Right lobe of liver (tissue), 4 donors: ENCODE results near the gene GATA2.

ENCODE experiments used
- POLR2A ChIP-seq: fragments of 450-650 bp; IDR thresholded peaks from one replicate; pipeline ENCODE4 v1.6.1; 2017; ENCODE audit warnings: antibody characterized with exemption, mild to moderate bottlenecking
- TF ChIP-seq, protein P1 (sequence below), 4 donors: fragments of 200-600 bp in 3 of 4; fragments of 450-650 bp in 1 of 4; IDR thresholded peaks; one replicate each; pipeline versions ENCODE4 v1.5.1 to v1.8.0; 2016 to 2022; ENCODE audit warnings: antibody characterized with exemption in 4 of 4, mild to moderate bottlenecking in 2 of 4
- donor health status: DM: no; HTN: no; CAD: no.
- donor health status: DM: no; HTN: no; CAD: no.
- donor health status: DM: no; HTN: yes; CAD: no.

DNA sequence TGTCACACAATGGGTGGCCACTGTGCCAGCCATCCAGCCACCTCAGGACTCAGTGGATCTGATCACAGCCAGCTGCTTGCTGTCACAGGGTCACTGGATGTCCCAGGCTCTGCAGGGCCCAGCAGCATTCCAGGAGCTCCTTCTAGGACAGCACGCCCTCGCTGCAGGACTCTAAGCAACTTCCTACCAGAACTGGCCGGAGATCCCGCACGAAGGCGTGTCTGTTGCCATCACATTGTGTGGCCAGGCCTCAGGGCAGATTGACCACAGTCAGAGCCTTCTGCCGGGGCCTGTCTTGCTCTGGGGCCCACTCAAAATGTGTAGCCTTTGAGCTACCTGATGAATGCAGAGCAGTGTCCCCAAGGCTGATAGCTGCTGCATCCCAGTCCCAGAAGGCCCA is 50.9 kb downstream of the GATA2 start:
- TF ChIP-seq, protein P1, sequence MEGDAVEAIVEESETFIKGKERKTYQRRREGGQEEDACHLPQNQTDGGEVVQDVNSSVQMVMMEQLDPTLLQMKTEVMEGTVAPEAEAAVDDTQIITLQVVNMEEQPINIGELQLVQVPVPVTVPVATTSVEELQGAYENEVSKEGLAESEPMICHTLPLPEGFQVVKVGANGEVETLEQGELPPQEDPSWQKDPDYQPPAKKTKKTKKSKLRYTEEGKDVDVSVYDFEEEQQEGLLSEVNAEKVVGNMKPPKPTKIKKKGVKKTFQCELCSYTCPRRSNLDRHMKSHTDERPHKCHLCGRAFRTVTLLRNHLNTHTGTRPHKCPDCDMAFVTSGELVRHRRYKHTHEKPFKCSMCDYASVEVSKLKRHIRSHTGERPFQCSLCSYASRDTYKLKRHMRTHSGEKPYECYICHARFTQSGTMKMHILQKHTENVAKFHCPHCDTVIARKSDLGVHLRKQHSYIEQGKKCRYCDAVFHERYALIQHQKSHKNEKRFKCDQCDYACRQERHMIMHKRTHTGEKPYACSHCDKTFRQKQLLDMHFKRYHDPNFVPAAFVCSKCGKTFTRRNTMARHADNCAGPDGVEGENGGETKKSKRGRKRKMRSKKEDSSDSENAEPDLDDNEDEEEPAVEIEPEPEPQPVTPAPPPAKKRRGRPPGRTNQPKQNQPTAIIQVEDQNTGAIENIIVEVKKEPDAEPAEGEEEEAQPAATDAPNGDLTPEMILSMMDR (IDR thresholded peaks at IDR 0.05): no peak
- no peak for TF ChIP-seq POLR2A
